ENCODE measurements around the gene ADGRL1. TPM values are rescaled to one million over a fixed set of nuclear protein-coding genes. Genes with fewer than 3 reads are reported as not detected.

Gene ADGRL1
- total and polyA plus RNA-seq, 9 of the 15 experiments (the other 6 are each of a cell fraction or from before 2014, with no cell fraction given): 0.14 to 37.0 (median 8.6) TPM

GRCh38 chr19:14106840-14107239, 99.1 kb downstream of the ADGRL1 start:
- Histone ChIP-seq H3K9ac (ENCODE audit: insufficient read depth in 1 of 2, low read depth in 2 of 2, low read length in 2 of 2) (no peak overlapping the region), H3K9me3 (replicated peaks; ENCODE audit: control insufficient read depth, insufficient read depth, low read depth, low read length) (no peaks in the 10 kb centered on the region), H3K27me3 (ENCODE audit: control insufficient read depth in 2 of 2, insufficient read depth in 2 of 2, low read length in 2 of 2) (no peaks in the 10 kb centered on the region), H3K4me2 (ENCODE audit: insufficient read depth, low read length) (no peak overlapping the region), H3K4me3 (no peak overlapping the region), H4K20me1 (replicated peaks; ENCODE audit: control insufficient read depth, insufficient read depth, low read length) (no peaks in the 10 kb centered on the region), H3K9me1 (ENCODE audit: control insufficient read depth, insufficient read depth, low read length) (no peaks in the 10 kb centered on the region), H3K79me2 (ENCODE audit: control insufficient read depth, insufficient read depth, low read length) (no peaks in the 10 kb centered on the region), H3K4me1 (replicated peaks in 1 of 2; ENCODE audit: control insufficient read depth in 2 of 2, insufficient read depth in 2 of 2, low read length in 2 of 2) (peaks cover 0 to 5% of the 10 kb centered on the region in 2 experiments; a peak in 2 of 5 replicates), H2AFZ (ENCODE audit: low read depth, low read length) (no peak overlapping the region), H3K36me3 (ENCODE audit: control insufficient read depth, insufficient read depth, low read length) (peaks cover 24% of the 10 kb centered on the region; the same call in 2 of the 3 replicates), H3K27ac (ENCODE audit: extremely low read depth, low read depth, low read length) (no peak overlapping the region)
- BruUV-seq (replicated peaks): no TSS peak
- TF ChIP-seq TAF7 (tag; IDR thresholded peaks at IDR 0.05): no peak
- no peak for TF ChIP-seq CEBPZ (IDR thresholded peaks at IDR 0.05; ENCODE audit: borderline replicate concordance, low read depth, low read length)
- no peak for TF ChIP-seq ZBTB40 (IDR thresholded peaks at IDR 0.05)
- TF ChIP-seq ZBTB40 (CRISPR knock-in tag; IDR thresholded peaks at IDR 0.05): no peak
- TF ChIP-seq THRA (IDR thresholded peaks at IDR 0.05): no peak
- no peak for TF ChIP-seq ZNF644 (tag; IDR thresholded peaks at IDR 0.05; ENCODE audit: low read depth)
- FAIRE-seq: no peak
- POLR2A ChIA-PET: no interaction called here
- CTCF ChIA-PET (ENCODE audit: low intra/inter-chr PET ratio): no interaction called here
- DNase-seq (ENCODE audit: extremely low read depth in 1 of 4, low spot score in 3 of 4): no peak
- in situ Hi-C loops (cut with MboI) (no loop called here), intact Hi-C loops (cut with micrococcal nuclease) (no loop called here)
- 95% methylated on average over 12 of the region's 16 CpGs for WGBS (ENCODE audit: insufficient coverage, low coverage, missing lambda C conversion rate)
- ATAC-seq: no peak
